Neural progenitor cell (in vitro differentiated cells): Measurements from ENCODE around the gene IFFO2.

Source experiments
- EZH2phosphoT487 ChIP-seq: fragments of 200-600 bp; sonication (generic); IDR thresholded peaks from 2 replicates; pipeline ENCODE4 v1.6.1; 2017; ENCODE audit warnings: antibody characterized with exemption
- TF ChIP-seq, protein P1 (sequence below): fragments of 200-600 bp; sonication (generic); IDR thresholded peaks from 2 replicates; pipeline ENCODE4 v1.5.1; 2017; ENCODE audit warnings: antibody characterized with exemption, mild to moderate bottlenecking

DNA sequence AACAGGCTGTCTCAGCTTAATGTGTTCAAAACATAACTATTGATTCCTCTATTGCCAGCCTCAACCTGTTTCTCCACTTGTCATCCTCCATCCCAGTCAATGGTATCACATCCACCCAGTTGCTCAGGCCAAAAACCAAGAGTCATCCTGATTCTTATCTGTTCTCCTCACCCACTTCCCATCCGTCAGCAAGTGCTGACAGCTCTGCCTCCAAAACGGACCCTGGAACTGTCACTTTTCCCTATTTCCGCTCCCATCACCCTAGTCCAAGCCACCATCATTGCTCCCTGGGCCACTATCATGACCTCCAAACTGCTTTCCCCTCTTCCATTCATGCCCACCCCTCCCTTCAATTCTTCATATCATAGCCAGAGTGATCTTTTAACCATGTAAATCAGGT is 36.2 kb upstream of the IFFO2 start:
- TF ChIP-seq, protein P1, sequence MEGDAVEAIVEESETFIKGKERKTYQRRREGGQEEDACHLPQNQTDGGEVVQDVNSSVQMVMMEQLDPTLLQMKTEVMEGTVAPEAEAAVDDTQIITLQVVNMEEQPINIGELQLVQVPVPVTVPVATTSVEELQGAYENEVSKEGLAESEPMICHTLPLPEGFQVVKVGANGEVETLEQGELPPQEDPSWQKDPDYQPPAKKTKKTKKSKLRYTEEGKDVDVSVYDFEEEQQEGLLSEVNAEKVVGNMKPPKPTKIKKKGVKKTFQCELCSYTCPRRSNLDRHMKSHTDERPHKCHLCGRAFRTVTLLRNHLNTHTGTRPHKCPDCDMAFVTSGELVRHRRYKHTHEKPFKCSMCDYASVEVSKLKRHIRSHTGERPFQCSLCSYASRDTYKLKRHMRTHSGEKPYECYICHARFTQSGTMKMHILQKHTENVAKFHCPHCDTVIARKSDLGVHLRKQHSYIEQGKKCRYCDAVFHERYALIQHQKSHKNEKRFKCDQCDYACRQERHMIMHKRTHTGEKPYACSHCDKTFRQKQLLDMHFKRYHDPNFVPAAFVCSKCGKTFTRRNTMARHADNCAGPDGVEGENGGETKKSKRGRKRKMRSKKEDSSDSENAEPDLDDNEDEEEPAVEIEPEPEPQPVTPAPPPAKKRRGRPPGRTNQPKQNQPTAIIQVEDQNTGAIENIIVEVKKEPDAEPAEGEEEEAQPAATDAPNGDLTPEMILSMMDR: no peak
- TF ChIP-seq EZH2phosphoT487: no peak
